Esophagus muscularis mucosa (tissue), 3 donors: ENCODE results near the gene ZNF521.

Experiments used
- CTCF ChIP-seq, 3 experiments: fragments of 200-600 bp in 2 of 3; fragments of 450-650 bp in 1 of 3; sonication (generic) in 2 of 3; IDR thresholded peaks; one replicate each; pipeline ENCODE4 v1.5.1; 2017 to 2019; ENCODE audit warnings: antibody characterized with exemption in 3 of 3, mild to moderate bottlenecking in 2 of 3, moderate library complexity in 1 of 3
- EP300 ChIP-seq: sonication (generic); formaldehyde crosslinking; IDR thresholded peaks from one replicate; pipeline ENCODE4 v1.6.1; 2017; ENCODE audit warnings: antibody characterized with exemption

DNA sequence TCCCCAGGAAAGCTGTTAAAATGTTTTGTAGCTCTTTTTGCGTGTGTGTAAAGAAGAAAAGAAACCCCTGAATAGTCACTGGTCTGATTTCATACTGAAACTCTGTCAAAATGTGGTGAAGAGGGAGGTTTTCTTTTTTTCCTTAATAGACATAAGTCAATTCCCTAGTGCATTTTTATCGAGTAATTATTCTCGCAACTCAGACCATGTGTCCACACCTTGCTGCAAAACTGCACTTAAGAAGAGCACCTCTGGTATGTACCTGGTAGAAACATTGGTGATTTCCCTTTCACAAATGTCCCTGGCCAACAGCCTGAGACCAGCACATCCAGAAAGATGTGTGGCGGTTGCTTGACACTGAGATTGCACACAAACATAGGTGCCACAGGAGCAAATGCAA lies 159.9 kb downstream of the ZNF521 start:
- TF ChIP-seq CTCF (IDR thresholded peaks at IDR 0.05): no peak
- TF ChIP-seq EP300: no peak
